Renal pelvis (tissue), 4 donors: ENCODE measurements around the gene EXTL1. TPM values are rescaled to one million over a fixed set of nuclear protein-coding genes. Genes with fewer than 3 reads are reported as not detected.

Source experiments
- DNase-seq: peaks from one replicate; pipeline ENCODE4 v3.0.0-alpha.2; 2013
- polyA plus RNA-seq, 3 donors: library from polyadenylated mRNA; unstranded; fragments of 120-200 nt; gene quantifications; one replicate each; pipeline ENCODE4 v1.2.1, GENCODE V29; 2013; ENCODE audit not compliant: insufficient read length in 3 of 3

The EXTL1 gene
- polyA plus RNA-seq, 3 donors: 1.6 to 2.1 (median 1.7) TPM

GRCh38 chr1:26069941-26070295 lies 48.3 kb downstream of the EXTL1 start:
- no peak for DNase-seq

GRCh38 chr1:26070296-26070962 lies 48.9 kb downstream of the EXTL1 start:
- DNase-seq: no peak

- no peak for DNase-seq
Observed at GRCh38 chr1:26070963-26071342, 49.4 kb downstream of the EXTL1 start.

- no peak for DNase-seq
Observed at GRCh38 chr1:26072305-26072704, 50.7 kb downstream of the EXTL1 start.

- no peak for DNase-seq
Observed at GRCh38 chr1:26075421-26076144, 54.0 kb downstream of the EXTL1 start.

GRCh38 chr1:26077524-26077923 lies 55.9 kb downstream of the EXTL1 start:
- no peak for DNase-seq

GRCh38 chr1:26078286-26079177 lies 57.0 kb downstream of the EXTL1 start:
- DNase-seq: no peak

GRCh38 chr1:26079178-26079563 lies 57.6 kb downstream of the EXTL1 start:
- no peak for DNase-seq

GRCh38 chr1:26079960-26080814 lies 58.6 kb downstream of the EXTL1 start:
- DNase-seq: no peak

- DNase-seq: no peak
Observed at GRCh38 chr1:26081267-26082019, 59.9 kb downstream of the EXTL1 start.

GRCh38 chr1:26082020-26082350 lies 60.4 kb downstream of the EXTL1 start:
- DNase-seq: no peak

- DNase-seq: no peak
Observed at GRCh38 chr1:26083208-26083607, 61.6 kb downstream of the EXTL1 start.

- no peak for DNase-seq
Observed at GRCh38 chr1:26084091-26084561, 62.6 kb downstream of the EXTL1 start.

GRCh38 chr1:26084844-26085243 lies 63.3 kb downstream of the EXTL1 start:
- DNase-seq: no peak

Other genes with a start within 250 kb of the EXTL1 start
- 10 to 100 TPM; 81.3 to 87.4 (median 85.3) TPM for gene SELENON, start 221.6 kb upstream of the EXTL1 start, polyA plus RNA-seq
- 100 to 1,000 TPM in 1 of 3 donors, 10 to 100 TPM in 2; 86.2 to 120 (median 95.4) TPM for gene MTFR1L, start 201.8 kb upstream of the EXTL1 start, polyA plus RNA-seq
- gene AUNIP, start 162.3 kb upstream of the EXTL1 start, polyA plus RNA-seq: 1 to 10 TPM; 3.0 to 3.5 (median 3.4) TPM
- gene PAQR7, start 146.1 kb upstream of the EXTL1 start, polyA plus RNA-seq: 10 to 100 TPM; 26.6 to 36.8 (median 36.3) TPM
- gene STMN1, start 115.4 kb upstream of the EXTL1 start, polyA plus RNA-seq: 1,000 to 10,000 TPM; 1,042 to 1,257 (median 1,055) TPM
- gene PAFAH2, start 23.7 kb upstream of the EXTL1 start, polyA plus RNA-seq: 10 to 100 TPM; 16.5 to 24.0 (median 19.1) TPM
- gene SLC30A2, start 24.3 kb downstream of the EXTL1 start, polyA plus RNA-seq: 1 to 10 TPM; 5.4 to 9.1 (median 5.5) TPM
- under 1 TPM; 0.73 to 1.00 (median 0.99) TPM for gene TRIM63, start 45.9 kb downstream of the EXTL1 start, polyA plus RNA-seq
- 10 to 100 TPM; 16.2 to 17.2 (median 17.1) TPM for gene PDIK1L, start 90.0 kb downstream of the EXTL1 start, polyA plus RNA-seq
- gene FAM110D, start 137.3 kb downstream of the EXTL1 start, polyA plus RNA-seq: 1 to 10 TPM; 1.2 to 1.7 (median 1.4) TPM
- under 1 TPM in 1 of 3 donors, not detected in 2; 0.19 TPM for gene C1orf232, start 147.2 kb downstream of the EXTL1 start, polyA plus RNA-seq
- gene ZNF593, start 148.1 kb downstream of the EXTL1 start, polyA plus RNA-seq: 10 to 100 TPM; 20.8 to 25.7 (median 21.0) TPM
- 1 to 10 TPM; 1.2 to 1.8 (median 1.5) TPM for gene ZNF593OS, start 150.1 kb downstream of the EXTL1 start, polyA plus RNA-seq
- gene CNKSR1, start 155.7 kb downstream of the EXTL1 start, polyA plus RNA-seq: 10 to 100 TPM; 11.9 to 25.6 (median 25.4) TPM
- under 1 TPM in 2 of 3 donors, not detected in 1; 0.14 TPM for gene CATSPER4, start 168.8 kb downstream of the EXTL1 start, polyA plus RNA-seq
- 10 to 100 TPM; 16.2 to 22.5 (median 20.9) TPM for gene CEP85, start 212.4 kb downstream of the EXTL1 start, polyA plus RNA-seq